ENCODE measurements around the gene STAC2. TPM values are rescaled to one million over a fixed set of nuclear protein-coding genes. Genes with fewer than 3 reads are reported as not detected.

Gene STAC2
- polyA plus RNA-seq, 1 donor: 0.25 TPM

GRCh38 chr17:39231591-39232551 lies 6.1 kb upstream of the STAC2 start:
- no peak for DNase-seq (ENCODE audit: low read depth)

DNA sequence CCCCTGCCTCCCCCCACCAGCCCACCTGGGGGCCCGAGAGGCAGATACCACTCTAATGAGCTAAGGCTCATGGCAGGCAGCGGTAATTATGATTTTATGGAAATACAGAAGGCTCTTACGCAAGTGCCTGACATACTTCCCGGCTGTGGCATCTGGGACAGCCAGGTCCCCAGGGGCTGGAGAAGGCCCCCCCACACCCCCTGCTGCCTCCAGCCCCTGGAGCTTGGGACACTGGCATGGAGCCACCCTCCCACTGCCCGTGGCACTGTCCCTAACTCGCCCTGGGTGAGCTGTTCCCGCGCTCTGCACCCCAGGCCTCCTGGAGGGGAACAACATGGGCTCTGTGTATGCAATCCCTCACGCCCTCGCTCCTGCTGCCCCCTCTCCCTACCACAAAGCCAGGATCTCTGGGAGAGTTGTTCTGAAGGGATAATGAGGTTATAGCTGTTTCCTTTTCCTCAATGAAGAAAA lies 5.4 kb upstream of the STAC2 start:
- no peak for DNase-seq (ENCODE audit: low read depth)

- no peak for DNase-seq (ENCODE audit: low read depth)
Observed at GRCh38 chr17:39230361-39230760, 4.6 kb upstream of the STAC2 start.

DNA sequence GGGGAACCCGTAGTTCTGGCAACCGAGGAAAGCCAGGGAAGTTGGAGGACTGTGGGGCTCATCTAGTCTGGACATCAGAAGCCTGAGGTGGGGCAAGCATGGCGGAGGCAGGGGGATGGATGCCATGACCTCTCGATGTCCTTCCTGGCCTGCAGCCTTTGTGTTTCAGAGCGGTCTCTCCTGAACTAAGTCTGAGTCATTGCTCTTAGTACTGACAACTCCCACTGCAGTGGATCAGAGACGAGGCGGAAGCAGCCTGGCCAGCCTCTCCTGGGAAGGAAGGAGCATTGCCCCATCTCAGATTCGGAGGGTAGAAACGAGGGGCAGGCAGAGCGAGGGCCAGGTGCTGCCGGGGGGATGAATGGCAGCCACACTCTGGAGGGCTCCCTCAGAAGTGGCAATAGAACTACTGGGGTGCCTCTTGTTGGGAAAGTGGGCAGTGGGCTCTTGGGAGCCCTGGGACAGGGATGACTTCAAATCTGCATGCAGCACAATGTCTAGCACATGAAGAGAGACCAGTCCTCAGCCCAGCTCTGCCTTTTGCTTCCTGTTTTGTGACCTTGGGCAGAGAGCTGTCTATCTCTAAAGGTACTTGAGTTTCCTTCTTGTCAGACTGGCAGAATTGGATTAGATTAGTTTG lies 3.6 kb upstream of the STAC2 start:
- no peak for DNase-seq (ENCODE audit: low read depth)

- no peak for DNase-seq (ENCODE audit: low read depth)
Observed at GRCh38 chr17:39227364-39227919, 1.7 kb upstream of the STAC2 start.

DNA sequence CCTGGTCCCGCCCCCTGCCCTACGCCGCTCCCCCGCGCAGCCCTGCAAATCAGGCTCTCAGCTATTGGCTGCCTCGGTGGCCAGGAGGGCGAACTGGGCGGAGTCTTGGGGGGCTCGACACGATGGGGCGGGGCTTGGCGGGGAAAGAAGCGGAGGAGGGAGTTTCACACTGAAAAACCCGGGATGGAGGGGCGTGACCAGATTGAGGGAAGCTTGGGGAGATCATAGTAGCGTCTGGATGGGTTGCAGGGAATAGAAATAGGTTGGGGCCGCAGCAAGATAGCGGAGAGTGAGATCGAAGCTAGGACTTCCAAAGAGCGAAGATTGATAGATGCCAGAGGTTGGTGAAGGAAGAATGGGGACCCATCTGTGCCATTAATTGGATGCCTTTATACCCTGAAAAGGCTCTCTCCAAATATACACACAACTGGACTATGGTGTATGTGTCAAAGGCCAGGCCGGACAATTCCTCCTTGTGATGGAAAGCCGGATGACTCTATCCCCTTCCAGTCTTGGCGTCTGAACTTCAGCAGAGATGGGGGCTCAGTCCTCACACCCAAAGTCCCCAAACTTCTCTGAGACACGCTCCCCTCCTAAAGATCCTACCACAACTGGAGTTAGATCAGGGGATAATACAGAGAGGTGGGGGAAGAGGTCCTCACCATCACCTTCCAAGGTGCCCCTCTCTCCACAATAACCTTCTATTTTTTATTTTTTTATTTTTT lies 376 bp upstream of the STAC2 start:
- no peak for DNase-seq (ENCODE audit: low read depth)

DNA sequence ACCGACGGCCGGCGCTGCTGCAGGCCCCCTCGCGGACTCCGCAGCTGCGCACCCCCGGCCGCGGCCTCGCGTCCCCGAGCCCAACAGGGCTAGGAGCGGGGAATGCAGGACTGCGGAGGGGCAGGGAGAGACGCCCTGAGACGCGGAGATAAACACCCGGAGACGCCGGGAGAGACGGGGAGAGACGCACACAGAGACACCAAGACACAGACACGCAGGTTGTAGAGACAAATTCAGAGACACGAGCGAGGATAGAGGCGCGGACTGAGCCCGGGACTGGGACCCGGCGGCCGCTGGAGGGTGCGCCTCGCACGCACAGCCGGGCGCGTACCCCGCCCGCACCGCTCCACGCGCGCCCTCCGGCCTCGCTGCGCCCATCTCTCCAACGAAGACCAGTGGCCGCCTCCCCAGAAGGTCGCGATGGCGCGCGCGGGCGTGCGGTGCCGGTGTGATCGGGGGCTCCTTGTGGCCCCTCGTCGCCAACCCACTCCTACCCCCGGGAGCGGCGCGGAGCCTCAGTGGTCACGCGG lies 902 bp downstream of the STAC2 start:
- no peak for DNase-seq (ENCODE audit: low read depth)

- DNase-seq (ENCODE audit: low read depth): no peak
Observed at GRCh38 chr17:39223907-39224777, 1.6 kb downstream of the STAC2 start.

DNA sequence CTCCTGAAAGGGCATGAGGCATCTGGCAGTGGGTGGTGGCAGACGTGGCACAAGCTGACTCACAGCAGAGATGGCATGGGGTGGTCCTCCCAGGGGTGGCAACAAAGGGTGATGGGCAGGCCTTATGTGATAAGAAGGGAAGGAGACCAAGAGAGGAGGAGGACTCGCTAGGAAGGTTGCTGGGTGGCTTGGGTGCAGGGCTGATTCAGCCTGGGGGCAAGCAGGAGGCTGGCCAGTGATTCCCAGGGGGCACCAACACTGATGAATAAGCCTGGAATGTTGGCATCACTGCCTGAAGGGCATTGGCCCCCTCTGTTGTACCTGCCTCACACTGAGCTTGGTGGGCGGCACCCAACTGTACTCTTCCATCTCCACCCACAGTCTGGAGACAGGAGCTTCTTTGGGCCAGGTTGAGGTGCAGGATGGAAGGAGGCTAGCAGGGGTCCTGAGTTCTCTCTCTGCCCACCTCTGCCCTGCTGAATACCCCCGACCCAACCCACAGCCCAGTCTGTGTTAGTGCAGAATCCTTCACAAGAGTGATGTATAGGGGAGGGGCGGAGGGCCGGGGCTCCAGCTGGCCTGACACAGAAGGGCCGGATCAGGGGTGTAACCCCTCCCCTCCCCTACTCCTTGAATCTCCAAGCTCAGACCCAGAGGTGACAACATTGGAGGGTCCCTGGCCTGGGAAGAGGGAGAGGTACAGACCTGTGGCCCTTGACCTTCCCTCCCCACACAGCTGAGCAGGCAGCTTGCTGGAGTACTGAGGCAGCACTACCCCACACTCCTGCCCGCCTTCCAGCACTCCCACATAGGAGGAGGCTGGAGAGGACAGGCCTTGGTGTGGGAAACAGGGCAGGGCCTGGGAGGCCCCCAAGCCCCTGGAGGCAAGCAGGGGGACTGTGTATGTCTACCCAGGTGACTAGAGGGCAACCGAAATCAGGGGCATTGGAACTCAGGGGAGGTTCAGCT lies 2.6 kb downstream of the STAC2 start:
- no peak for DNase-seq (ENCODE audit: low read depth)

GRCh38 chr17:39222151-39222550 lies 3.6 kb downstream of the STAC2 start:
- DNase-seq (ENCODE audit: low read depth): no peak

GRCh38 chr17:39221572-39221971 lies 4.2 kb downstream of the STAC2 start:
- no peak for DNase-seq (ENCODE audit: low read depth)

DNA sequence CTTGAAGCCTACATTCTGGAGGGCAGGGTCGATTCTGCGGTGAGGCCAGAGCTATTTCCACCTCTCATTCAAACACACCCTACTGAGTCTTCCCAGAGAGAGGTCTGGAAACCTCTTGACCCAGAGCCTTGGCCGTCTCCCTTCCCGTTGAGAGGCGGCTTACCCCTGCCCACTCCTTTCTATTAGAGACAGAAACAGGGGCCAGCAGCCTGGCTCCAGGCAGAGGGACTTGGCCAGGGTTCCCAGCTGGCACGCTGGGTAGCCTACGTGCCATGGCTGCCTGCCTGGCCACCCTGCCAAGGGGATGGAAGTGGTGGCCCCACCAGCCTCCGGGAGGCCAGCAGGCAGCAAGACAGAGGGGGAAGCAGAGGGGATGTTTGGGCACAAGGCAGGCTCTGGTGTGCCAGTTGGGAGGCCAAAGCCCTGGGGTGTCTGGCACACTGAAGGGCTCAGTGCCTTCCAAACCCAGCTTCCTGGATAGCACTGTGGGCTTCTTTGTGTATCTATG lies 6.0 kb downstream of the STAC2 start:
- no peak for DNase-seq (ENCODE audit: low read depth)

GRCh38 chr17:39218906-39219305 lies 6.8 kb downstream of the STAC2 start:
- no peak for DNase-seq (ENCODE audit: low read depth)

DNA sequence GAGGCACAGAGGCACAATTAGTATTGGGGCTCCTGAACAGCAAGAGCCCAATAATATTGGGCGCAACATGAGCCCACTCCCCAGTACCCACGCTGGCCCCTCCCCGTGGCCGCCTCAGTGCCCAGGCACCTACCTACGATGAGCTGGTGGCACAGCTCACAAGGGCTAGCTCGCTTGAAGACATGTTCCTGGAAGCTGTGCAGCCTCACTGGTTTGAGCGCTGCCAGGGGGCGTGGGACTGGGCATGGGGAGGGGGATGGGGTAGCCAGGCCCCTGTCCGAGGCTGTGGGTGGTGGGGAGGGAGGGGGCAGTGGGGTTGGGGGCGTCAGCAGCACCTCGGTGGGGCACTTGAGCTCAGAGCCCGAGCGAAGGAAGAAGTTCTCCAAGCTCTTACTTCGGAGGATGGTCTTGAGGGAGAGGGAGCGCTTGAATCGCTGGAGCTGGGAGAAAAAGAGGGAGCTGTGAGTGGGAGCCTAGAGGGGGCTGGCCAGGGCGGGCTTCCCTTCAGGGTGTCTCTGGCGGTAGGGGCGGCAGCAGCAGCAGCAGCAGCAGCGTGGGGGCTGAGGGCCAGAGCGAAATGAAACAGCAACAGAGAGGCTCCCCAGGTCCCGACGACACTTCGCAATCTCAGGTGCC lies 7.9 kb downstream of the STAC2 start:
- no peak for DNase-seq (ENCODE audit: low read depth)

DNA sequence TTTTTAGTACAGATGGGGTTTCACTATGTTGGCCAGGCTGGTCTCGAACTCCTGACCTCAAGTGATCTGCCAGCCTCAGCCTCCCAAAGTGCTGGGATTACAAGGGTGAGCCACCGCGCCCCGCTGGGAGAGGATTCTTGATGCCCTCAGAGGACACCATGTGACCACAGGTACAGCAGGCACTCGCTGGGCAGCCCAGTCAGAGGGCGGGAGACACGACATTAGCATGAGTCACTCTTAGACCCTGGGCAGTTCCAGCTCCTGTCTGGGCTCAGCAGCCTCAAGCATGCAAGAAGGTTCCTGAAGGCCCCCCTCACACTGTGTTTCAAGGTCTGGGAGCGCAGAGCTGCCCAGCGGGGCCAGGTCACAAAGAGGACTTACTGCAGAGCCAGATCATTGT lies 11.9 kb downstream of the STAC2 start:
- DNase-seq (ENCODE audit: low read depth): no peak

DNA sequence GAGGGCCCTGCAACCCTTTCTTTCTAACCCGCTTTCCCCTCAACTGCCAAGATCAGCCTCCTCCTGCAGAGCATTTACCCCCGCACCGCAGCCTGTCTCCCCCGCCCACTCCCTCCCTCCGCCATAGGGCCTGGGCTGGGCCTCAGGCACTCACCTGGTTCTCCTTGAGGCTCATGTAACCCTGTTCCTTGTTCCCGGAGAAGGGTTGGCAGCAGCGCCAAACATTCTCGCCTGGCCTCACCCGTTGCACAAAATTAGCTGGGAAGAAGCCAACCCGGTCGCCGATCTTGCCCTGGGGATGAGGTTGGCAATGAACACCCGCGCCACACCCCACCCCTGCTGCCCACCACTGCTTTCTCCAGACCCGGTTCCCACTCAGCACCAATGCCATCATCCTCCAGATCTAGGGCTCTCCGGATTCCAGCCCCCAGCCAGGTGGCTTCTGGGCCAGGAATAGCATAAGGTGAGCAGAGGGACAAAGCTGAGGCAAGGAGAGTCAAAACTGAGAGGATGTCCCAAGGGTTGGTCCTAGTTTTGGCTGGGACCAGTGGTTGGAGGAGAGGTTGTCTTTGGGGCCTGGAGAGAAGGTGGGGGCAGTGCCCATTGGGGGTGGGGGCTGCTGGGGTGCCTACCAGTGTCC lies 12.8 kb downstream of the STAC2 start:
- DNase-seq (ENCODE audit: low read depth): no peak

GRCh38 chr17:39212195-39212810 lies 13.4 kb downstream of the STAC2 start:
- DNase-seq (ENCODE audit: low read depth): no peak

DNA sequence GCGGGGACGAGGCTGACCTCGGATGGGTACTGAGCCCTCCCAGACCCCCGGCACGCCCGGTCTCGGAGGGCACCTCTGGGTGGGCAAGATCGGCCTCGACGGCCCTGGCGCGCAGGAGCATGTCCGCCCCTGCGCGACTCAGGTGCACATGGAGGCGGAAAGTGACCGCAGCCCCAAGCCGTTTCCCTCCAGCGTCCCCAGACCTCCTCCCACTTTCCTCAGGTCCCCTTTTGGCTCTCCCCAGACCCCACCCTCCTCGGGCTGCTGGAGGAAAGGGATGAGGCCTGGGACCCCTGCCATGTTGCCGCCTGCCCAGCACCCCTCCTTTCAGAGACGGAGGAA lies 15.7 kb downstream of the STAC2 start:
- no peak for DNase-seq (ENCODE audit: low read depth)

All from forelimb muscle (tissue), 1 donor.